ENCODE data around the gene WDR31. TPM values are rescaled to one million over a fixed set of nuclear protein-coding genes. Genes with fewer than 3 reads are reported as not detected.

Gene WDR31
- polyA plus RNA-seq, 3 donors from 2014 or later, result not detected

Other genes with a start within 250 kb of the WDR31 start
- gene SLC31A2, start 189.3 kb downstream of the WDR31 start, polyA plus RNA-seq, result 10 to 100 TPM in 1 of 3 donors, 1 to 10 TPM in 2; 1.4 to 11.3 (median 3.5) TPM
- 10 to 100 TPM in 1 of 3 donors, 1 to 10 TPM in 2; 2.8 to 22.7 (median 8.4) TPM for gene FKBP15, start 119.0 kb downstream of the WDR31 start, polyA plus RNA-seq
- 1 to 10 TPM; 5.2 to 5.8 (median 5.5) TPM for gene SLC31A1, start 118.7 kb downstream of the WDR31 start, polyA plus RNA-seq
- 100 to 1,000 TPM; 136 to 141 (median 137) TPM for gene CDC26, start 64.7 kb downstream of the WDR31 start, polyA plus RNA-seq
- 10 to 100 TPM; 17.7 to 25.6 (median 25.1) TPM for gene PRPF4, start 64.6 kb downstream of the WDR31 start, polyA plus RNA-seq
- gene RNF183, start 36.9 kb downstream of the WDR31 start, polyA plus RNA-seq, result not detected
- gene BSPRY, start 9.3 kb upstream of the WDR31 start, polyA plus RNA-seq, result 1 to 10 TPM; 1.9 to 6.1 (median 3.7) TPM
- 10 to 100 TPM; 17.4 to 29.7 (median 22.4) TPM for gene HDHD3, start 36.7 kb upstream of the WDR31 start, polyA plus RNA-seq
- gene ALAD, start 61.0 kb upstream of the WDR31 start, polyA plus RNA-seq, result 10 to 100 TPM; 11.9 to 26.7 (median 19.7) TPM
- 100 to 1,000 TPM; 132 to 204 (median 177) TPM for gene POLE3, start 70.4 kb upstream of the WDR31 start, polyA plus RNA-seq
- under 1 TPM in 1 of 3 donors, not detected in 2; 0.16 TPM for gene C9orf43, start 70.5 kb upstream of the WDR31 start, polyA plus RNA-seq
- gene RGS3, start 123.5 kb upstream of the WDR31 start, polyA plus RNA-seq, result 100 to 1,000 TPM in 1 of 3 donors, 10 to 100 TPM in 2; 76.9 to 230 (median 90.7) TPM